CD4-positive, alpha-beta T cell treated with Interleukin-1 beta for 1 hour (primary cell): ENCODE measurements around the gene LEAP2.
"Not testable (repeated sequence)": the region's sequence is repeated elsewhere in the genome, so short reads cannot be mapped to it uniquely, and the experiment has no call there.

Experiments
- DNase-seq, 2 donors: peaks; one replicate each; pipeline ENCODE4 v3.0.0-alpha.2; 2020 to 2022

LEAP2 gene

DNA sequence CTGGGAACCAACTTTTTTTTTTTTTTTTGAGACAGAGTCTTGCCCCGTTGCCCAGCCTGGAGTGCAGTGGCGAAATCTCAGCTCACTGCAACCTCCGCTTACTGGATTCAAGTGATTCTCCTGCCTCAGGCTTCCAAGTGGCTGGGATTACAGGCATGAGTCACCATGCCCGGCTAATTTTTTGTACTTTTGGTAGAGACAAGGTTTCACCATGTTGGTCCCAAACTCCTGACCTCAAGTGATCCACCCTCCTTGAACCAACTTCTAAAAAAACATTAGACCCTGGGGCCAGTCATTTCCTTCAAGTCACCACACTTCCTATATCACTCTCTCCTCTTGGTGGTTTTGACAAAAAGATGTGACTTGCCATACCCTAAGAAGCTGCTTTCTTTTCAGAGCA is 32.2 kb upstream of the LEAP2 start:
- DNase-seq = peak in 1 of 2 donors; percentile 17

DNA sequence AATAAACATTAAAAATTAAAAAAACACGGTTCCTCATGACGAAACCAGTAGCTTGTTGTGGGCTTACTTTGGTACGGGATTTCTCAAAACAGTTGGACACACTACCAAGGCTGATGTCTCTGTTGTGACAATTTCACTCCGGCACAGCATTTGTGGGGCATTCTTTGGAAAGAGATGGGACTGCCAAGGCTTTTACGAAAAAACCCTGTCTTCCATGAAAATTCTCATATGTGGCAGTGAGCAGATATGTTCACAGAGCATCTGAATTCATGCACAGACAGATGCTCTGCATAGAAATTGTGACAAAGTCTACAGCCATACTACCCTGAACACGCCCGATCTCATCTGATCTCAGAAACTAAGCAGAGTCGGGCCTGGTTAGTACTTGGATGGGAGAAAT is 25.2 kb upstream of the LEAP2 start:
- DNase-seq = no peak

DNA sequence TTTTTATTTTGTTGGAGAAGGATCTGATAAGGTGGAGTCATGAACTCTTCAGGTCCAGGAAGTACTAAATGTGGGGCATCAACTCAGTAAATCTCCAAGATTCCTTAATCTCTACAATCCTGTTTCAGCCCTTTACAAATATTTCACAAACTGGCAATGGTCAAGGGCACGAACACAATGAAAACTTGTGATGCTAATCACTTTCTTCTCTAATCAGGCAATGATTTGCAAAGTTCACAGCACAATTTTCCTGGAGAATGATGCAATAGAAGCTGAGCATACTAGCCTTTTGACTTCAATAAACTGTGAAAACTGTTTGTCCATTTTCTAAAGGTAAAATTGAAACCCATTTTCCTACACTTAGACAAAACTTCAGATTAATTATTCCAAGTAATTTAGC is 24.1 kb upstream of the LEAP2 start:
- DNase-seq = no peak

DNA sequence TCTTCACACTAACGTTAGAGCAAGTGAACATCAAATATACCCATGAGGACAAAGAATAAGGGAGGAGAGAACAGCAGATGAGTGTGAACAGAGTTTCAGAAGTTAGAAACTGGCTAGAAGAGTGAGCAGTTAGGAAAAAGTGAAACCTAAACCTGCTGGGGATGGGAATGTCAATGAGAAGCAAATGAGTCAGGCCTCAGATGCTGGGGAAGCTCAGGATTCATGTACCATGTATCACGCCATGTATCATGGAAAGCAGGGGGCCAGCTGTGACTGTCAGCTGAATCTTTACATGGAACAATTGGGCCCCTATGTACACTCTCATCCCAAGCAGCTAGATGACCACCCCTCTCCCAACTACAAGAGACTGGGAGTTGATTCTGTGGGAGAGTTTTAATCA is 23.4 kb upstream of the LEAP2 start:
- DNase-seq = no peak

DNA sequence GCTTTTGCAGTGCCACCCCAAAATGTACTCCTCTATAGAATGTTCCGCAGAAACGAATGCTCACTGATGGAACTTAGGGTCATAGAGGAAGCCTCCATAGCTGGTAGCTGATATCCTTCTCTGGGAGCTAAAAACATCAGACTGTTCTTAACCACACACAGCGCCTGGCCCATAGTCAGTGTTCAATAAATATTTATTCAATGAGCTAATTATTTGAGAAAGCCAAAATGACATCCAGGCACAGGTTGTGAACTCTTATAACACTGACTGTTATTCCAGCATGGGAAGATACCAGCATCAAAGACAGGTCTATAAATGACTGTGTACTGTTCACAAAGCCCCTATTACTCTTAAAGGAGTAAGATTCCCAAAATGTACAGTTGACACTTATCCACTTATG is 20.1 kb upstream of the LEAP2 start:
- no peak for DNase-seq

DNA sequence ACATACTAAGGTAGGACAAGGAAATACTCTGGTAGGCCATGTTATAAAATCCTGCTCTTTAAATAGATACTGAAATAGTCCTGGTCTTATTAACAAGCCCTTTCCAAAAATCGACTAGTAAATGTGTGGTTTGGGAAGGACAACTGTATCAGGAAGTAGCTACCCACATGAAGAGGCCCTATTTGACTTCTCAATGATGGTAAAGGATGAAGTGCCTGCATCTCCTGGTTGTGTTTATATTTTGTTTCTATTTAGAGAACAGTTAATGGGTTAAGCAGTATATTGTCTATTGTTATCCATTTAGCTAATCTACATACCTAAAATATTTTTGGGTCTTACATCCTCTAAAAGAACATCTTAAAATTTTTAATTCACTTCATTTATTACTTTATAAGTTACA is 19.7 kb upstream of the LEAP2 start:
- no peak for DNase-seq

DNA sequence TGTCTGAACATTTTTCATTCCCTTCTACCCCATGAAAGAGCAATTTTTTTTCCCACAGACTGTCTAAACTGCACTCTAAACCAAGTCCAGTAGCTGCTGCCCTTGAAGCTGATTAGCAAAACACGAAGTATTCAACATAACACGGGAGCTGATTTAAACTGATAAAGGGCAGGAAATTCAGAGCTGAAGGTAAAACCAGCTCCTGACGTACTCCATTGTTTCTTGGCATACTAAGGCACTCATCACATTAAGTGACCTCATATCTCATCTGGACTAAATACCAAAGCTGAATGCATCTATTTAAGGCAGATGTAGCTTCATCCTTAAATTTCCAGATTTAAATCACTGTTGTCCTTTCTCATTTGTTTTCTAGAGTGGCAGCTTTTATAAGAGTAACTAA is 19.2 kb upstream of the LEAP2 start:
- no peak for DNase-seq

DNA sequence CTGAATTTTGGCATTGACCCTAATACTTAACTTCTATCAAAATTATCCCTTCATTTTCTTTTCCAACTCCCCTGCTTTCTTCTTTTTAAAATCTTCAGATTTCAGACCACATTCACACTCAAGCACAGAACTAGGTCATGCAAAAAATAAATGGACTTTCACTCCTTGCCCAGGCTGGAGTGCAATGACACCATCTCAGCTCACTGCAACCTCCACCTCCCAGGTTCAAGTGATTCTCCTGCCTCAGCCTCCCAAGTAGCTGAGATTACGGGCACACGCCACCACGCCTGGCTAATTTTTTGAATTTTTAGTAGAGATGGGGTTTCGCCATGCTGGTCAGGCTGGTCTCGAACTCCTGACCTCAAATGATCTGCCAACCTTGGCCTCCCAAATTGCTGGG is 18.5 kb upstream of the LEAP2 start:
- not testable (repeated sequence) for DNase-seq

DNA sequence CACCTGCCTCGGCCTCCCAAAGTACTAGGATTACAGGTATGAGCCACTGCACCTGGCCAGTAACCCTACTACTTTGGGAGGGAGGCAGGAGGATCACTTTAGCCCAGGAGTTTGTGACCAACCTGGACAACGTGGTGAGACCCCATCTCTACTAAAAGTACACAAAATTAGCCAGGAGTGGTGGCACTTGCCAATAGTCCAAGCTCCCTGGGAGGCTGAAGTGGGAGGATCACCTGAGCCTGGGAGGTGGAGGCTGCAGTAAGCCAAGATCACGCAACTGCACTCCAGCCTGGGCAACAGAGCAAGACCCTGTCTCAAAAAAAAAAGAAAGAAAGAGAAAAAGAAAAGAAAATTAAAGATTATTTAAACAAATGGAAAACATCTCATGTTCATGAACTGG is 17.5 kb upstream of the LEAP2 start:
- DNase-seq = no peak

DNA sequence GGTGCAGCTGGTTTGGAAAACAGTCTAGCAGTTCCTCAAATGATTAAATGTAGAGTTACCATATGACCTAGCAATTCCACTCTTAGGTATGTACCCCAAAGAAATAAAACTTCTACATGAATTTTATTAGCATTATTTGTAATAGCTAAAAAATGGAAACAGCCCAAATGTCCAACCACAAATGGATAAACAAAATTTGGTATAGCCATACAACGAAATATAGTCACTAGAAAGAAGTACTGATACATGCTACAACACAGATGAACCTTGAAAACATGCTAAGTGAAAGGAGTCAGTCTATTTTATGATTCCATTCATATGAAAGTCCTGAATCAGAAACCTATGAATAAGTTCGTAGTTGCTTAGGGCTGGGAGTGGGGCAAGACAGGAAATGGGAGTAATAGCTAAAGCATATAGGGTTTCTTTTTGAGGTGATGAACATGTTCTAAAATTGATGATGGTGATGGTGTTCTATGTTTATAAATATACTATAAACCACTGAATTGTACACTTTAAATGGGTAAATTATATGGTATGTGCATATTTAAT is 13.5 kb upstream of the LEAP2 start:
- no peak for DNase-seq

DNA sequence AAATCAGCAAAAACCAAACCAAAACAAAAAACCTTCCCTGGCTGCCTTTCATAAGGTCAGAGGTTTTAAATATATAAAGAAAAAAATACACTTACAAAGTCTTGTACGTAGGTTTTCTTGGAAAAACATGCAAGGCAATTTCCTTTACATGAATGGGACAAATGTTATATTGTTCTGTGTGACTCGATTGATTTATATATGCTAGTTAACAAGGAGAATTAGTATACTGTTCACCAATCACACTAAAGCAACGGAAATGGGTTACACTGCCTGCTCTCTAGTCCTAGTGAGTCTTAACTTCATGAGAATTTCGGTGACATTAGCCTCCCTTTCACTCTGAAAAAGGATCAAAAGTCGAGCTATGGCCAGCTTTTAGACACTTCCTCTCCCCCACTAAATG is 12.7 kb upstream of the LEAP2 start:
- DNase-seq = no peak

DNA sequence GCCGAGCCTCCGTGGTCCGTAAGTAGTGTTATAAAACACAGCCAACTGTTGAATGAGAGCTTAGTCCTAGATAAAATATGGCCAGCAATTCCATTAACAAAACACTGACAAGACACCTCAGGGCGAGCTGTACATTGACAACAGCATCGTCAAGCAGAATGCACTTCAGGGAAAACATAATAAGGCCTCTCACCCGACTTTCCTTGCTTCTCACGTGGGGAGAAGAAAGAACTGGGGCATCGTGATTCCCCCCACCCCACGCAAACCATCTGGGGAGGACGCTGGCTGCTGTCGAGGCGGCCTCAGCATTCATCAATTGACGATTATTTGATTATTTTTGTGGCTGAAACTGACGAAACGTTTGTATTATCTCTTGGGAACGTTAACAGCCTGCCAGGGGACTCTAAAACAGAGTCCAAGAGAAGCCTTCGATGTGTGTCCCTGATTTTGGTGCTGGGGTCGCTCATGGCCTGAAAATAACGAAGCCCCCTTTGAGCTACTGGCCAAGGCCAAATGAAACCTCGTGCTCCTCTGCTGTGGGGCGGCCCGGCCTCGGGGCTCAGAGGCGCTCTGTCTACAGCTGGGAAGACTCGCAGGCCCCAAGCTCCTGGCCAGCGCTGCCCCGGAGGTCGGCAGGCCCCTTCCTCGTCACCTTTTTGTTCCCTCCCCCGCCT is 7.7 kb upstream of the LEAP2 start:
- DNase-seq = peak in 1 of 2 donors; percentile 2

DNA sequence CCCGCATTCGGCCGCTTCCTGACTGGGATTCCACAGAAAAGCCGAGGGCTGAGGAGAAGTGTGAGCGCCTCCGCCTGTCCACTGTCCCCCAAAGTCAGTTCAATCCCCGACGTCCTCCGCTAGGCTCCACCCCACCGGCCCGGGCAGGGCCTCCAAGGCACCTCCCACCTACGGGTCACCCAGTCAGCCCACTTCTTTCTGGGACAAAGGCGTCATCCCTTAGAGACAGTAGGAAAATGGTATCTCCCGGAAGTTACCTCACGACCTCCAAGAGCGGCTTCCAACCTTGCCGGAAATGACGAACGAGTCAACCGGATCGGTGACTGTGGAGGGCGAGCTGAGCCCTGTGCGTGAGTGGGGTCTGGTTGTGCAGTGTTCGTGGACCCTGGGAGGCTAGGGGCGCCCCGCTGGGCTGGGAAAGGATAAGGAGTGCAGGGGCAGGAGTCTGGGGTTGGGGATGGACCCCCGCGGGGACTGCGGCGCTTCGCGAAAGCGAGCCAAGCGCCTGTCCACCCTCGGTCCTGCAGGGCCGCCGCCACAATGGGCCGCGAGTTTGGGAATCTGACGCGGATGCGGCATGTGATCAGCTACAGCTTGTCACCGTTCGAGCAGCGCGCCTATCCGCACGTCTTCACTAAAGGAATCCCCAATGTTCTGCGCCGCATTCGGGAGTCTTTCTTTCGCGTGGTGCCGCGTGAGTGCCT is 7.0 kb upstream of the LEAP2 start, which contains the start of the genes GDF9 and UQCRQ:
GDF9 (minus strand) TSS at position 128 of the 704 bp plus-strand sequence. CDS start 1,936 bp downstream, outside the sequence.
UQCRQ (plus strand) TSS at position 301 of the 704 bp plus-strand sequence; CDS start at position 541, 240 bp downstream.
- peak; percentile 96 to 97 for DNase-seq

DNA sequence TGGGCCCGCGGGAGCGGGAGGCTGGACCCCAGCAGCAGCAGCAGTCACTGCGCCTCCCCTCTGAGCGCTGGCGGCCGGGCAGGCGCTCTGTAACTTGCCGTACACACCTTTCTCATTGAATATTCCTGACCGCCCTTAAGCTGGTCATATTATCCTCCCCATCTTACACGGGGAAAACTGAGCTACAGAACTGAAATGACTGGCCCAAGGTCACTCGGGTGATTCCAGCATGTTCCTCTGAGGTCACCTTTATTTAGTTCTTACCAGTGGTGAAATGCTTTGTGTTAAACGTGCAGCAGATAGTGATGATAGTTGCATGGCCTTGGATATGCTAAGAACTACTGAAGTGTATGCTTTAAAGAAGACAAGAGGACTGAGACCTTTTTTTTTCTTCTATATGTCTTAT is 6.4 kb upstream of the LEAP2 start:
- no peak for DNase-seq

DNA sequence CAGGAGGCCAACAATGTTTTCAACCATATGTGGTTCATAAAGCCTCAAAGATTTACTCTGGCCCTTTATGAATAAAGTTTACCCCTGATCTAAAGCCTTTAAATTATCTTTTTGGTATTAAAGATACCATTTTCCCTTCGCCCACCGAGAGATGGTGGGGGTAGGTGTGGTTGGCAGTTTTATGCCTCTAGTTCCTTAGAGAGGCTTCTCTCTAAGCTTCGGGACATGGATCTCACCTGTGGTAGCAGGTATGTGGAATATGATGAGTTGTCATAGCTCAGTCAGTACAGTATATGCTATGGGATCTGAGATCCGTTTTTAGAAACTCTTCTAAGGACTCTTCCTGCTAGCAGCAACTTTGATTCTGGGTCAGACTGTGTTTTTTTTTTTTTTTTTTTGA is 4.7 kb upstream of the LEAP2 start:
- no peak for DNase-seq

DNA sequence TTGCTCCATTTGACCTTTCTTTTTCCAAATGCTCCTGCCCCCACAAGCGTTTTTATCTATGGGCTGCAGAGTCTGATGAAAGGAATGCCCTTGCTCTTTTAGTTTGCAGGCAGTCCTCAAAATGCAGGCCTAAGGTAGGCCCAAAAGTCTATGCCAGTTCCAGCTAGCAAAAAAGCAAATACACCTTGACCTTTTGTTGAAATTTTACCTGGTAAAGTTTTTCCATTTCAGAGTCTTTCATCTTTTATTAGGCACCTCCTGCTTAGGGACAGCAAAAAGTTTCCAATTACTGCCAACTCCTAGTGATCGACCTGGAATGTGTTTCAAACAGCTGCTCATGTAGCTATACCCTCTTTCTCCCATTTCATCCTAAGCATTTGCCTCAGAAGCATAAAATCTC is 2.7 kb upstream of the LEAP2 start:
- no peak for DNase-seq

DNA sequence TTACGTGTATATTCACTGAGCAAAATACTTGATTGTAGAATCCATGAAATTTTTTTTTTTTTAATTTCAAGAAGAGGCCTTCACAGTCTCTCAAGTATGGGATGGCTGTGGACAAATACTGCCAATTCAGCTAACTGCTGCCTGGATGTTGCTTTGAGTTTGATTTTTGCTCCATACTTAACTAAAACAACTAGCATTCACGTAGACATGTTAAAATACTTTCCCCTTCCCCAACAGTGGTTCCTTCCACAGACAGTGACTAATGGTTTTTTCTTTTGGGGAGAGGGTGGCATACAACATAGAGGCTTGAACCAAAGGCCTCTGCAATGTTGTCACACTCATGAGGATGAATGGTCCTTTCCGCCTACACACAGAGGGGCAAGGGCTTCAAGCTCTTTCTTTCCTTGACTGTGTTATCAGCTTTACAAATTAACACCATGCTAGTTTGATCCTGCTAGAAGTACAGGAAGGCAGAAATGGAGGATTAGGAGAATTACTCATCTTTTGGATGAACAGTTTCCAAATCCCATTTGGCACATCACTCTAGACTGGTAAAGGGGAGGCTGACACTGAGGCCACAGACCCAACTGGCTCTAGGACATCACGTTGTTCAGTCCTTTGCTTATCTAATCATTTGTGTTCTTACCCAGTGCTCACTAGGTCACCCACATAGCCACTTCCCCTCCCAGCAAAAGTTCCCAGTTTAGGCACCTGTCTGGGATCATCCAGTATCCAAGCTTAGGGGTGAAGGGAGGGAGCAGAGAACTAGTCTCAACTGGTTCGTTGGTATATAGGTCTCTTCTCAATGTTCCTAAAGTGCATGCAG is 1.8 kb upstream of the LEAP2 start:
- no peak for DNase-seq

DNA sequence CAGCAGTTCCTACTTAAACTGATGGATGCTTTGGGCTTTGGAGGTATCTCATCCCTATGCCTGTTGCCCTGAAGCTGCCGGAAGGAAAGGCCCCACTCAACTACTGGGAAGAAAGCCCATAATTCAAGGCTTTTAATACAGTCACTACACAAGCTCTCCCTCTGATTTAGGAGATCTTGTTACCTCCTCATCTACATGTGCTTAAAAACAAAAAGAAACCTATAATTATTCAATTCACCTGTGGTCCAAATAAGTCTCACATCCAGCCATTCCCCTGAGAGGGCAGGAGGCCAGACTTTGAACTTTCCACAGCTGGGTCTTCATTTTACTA is 715 bp upstream of the LEAP2 start:
- no peak for DNase-seq

DNA sequence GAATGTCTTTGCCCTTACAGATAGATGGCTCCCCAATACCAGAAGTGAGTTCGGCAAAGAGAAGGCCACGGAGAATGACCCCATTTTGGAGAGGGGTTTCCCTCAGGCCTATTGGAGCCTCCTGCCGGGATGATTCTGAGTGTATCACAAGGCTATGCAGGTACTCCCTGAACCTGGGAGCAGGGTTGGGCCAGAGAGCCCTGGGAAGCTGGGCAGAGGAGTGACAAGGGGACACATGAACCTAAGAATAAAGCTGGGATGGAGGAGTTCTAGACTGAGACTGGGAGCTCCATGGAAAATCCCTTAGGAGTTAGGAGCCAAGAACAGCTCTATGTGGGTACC is 433 bp downstream of the LEAP2 start:
- no peak for DNase-seq

DNA sequence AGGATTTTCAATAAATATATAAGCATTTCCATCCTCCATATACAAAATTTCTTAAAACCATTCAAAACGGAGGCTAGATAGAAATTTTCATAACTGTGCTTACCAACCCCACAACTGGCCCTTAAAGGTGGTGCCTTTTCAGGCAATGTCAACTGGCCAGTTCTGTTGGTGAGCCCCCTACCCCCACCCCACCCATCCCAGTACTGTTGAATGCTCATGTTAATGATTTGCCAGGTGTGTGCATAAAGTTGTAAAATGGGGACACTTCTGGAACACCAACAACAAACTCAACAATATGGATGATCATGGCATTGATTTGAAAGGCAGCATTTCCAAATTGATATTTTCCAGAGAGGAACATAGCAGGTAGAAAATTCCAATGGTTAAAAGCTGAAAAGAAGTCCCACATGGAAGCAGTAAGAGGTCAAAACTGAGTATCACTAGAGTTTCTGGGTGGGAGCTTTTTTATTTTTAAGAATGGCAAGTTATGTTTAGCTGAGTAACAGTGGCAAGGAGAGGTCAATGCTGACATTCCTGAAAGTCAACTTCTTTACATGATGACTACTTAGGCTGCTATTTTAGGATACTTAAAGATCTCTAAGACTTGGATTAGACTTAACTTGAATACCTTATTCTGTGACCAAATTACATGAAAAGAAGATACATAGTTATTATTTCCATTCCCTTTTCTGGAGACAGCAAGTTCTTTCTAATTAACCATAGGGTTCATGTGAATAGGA is 2.7 kb downstream of the LEAP2 start:
- DNase-seq = no peak

DNA sequence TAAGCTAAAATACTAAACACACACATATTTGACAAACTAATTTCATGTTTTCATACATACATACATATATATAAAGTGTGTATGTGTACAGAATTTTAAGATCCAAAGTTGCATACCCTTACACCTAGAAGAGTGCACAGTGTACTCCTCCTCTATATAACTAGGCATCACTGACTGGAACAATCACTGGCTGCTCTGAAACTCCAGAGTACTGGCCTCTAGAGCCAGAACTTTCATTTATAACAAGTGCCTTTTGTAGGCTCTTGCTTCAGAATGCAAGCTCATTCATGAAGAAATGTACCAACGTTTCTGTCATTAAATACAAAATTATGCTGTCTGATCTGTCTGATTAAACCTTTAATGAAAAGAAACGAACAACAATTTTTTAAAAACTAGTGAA is 4.0 kb downstream of the LEAP2 start:
- DNase-seq = no peak

DNA sequence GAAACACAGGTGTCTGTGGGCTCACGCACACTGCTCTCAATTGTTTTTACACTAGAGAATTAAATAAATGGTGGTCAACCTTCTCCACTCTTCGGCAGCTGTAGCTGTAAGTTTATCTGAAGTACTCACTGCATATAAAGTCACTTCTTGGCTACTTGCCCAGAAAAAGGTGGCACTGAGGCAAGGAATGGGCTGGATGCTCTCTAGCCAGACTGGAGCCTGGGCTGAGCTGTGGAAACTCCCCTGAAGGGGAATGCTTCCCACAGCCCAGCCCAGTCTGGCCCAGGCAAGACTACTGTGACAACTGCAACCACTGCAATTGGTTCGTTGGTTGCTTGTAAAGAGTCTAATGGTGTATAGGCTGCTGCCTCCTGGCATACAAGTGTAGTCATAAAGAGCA is 4.5 kb downstream of the LEAP2 start:
- no peak for DNase-seq

DNA sequence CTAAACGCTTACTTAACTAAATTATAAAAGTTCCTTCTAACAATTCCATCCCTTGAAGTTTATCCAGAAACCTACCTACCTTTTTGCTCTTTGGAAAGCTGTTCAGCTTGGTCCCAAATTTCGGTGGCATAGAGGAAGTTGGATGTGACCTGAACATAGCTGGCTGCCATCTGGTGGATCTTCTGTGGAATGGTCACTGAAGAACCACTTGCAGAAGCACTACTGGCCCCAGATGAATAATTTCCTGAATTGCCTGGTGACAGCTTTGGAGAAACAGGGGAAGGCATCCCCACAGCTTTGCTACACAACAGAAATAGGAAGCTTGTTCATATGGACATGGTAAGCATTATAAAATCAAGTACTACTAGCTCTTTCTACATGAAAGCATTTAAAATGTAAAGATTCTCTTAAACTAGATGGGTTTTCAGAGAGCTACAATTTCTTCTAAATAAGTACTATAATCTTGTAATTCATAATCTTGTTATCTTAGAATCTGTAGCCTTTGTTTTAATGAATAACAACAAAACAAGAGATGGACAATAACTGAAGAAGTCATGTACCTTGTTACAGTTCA is 9.9 kb downstream of the LEAP2 start:
- peak; percentile 46 to 57 for DNase-seq
